ENCODE data around the gene PRSS57. TPM values are rescaled to one million over a fixed set of nuclear protein-coding genes. Genes with fewer than 3 reads are reported as not detected.
"Not testable (repeated sequence)": the region's sequence is repeated elsewhere in the genome, so short reads cannot be mapped to it uniquely, and the experiment has no call there.

The PRSS57 gene
- total and polyA plus RNA-seq, 2 of the 4 experiments (the other 2 are of a cell fraction), result not detected

GRCh38 chr19:729965-730668 is 34.9 kb upstream of the PRSS57 start:
- H4K8ac ChIP-seq (ENCODE audit: low read depth in 2 of 2, low read length in 2 of 2), result no peak overlapping the region

GRCh38 chr19:729564-729963 is 34.3 kb upstream of the PRSS57 start:
- H3K4me2 ChIP-seq (ENCODE audit: low read depth, low read length); CTCF ChIA-PET; DNase-seq; H3K9me3 ChIP-seq (ENCODE audit: control insufficient read depth, insufficient read depth, low read length); H3K4ac ChIP-seq (ENCODE audit: low read depth, low read length); POLR2A ChIA-PET (ENCODE audit: unreplicated experiment); H4K20me1 ChIP-seq (ENCODE audit: insufficient read depth, low read length); H4K91ac ChIP-seq (ENCODE audit: insufficient read depth, low read depth, low read length); H2BK20ac ChIP-seq (ENCODE audit: low read depth, low read length); H3K9me1 ChIP-seq (ENCODE audit: insufficient read depth, low read length); in situ Hi-C loops (cut with MboI; ENCODE audit: low sequenced_read_pairs); BruUV-seq (replicated peaks); H3K4me1 ChIP-seq (ENCODE audit: control insufficient read depth, insufficient read depth, low read length); H3K27me3 ChIP-seq (ENCODE audit: control insufficient read depth, insufficient read depth, low read length); H4K8ac ChIP-seq (ENCODE audit: low read depth in 2 of 2, low read length in 2 of 2); H3K27ac ChIP-seq (ENCODE audit: insufficient read depth, low read length); H3K79me1 ChIP-seq (ENCODE audit: low read depth in 1 of 2, low read length in 2 of 2); H3K18ac ChIP-seq (ENCODE audit: low read depth, low read length); H3K9ac ChIP-seq (ENCODE audit: low read depth, low read length); dilution Hi-C loops (cut with HindIII; ENCODE audit: low sequenced_read_pairs, unreplicated experiment); H2AFZ ChIP-seq (replicated peaks; ENCODE audit: low read length, poor library complexity); H2AK9ac ChIP-seq (replicated peaks; ENCODE audit: low read depth, low read length, poor library complexity); ATAC-seq (ENCODE audit: low read depth); H3K14ac ChIP-seq (replicated peaks; ENCODE audit: low read depth, low read length); H2AK5ac ChIP-seq (ENCODE audit: low read depth, low read length); H2BK120ac ChIP-seq (ENCODE audit: low read depth, low read length); H3K4me3 ChIP-seq (ENCODE audit: insufficient read depth, low read depth, low read length); intact Hi-C loops (cut with micrococcal nuclease); H3K56ac ChIP-seq (ENCODE audit: extremely low read depth, insufficient read depth, low read length); H4K5ac ChIP-seq (ENCODE audit: low read depth, low read length); H2BK15ac ChIP-seq (ENCODE audit: low read depth, low read length); H2BK5ac ChIP-seq (ENCODE audit: low read depth, low read length, poor library complexity, severe bottlenecking); H3K23ac ChIP-seq (ENCODE audit: low read depth, low read length): not testable (repeated sequence)
- H3K36me3 ChIP-seq (ENCODE audit: control insufficient read depth, insufficient read depth, low read length), result peaks cover 16% of the 10 kb centered on the region
- WGBS, 2 experiments (ENCODE audit: extremely low coverage in 2 of 2, insufficient read length in 1 of 2), result 96% methylated on average over 9 of the region's 15 CpGs; no CpG with 5 or more reads in 1 of the 2 experiments

More at GRCh38 chr19:729965-730668, 34.9 kb upstream of the PRSS57 start:
- Histone ChIP-seq H3K9me1 (ENCODE audit: insufficient read depth, low read length) (no peaks in the 10 kb centered on the region), H4K91ac (ENCODE audit: insufficient read depth, low read depth, low read length) (no peak overlapping the region), H4K5ac (ENCODE audit: low read depth, low read length) (no peak overlapping the region), H3K9ac (ENCODE audit: low read depth, low read length) (no peak overlapping the region), H4K20me1 (ENCODE audit: insufficient read depth, low read length) (no peaks in the 10 kb centered on the region), H3K4me2 (ENCODE audit: low read depth, low read length) (no peak overlapping the region), H3K18ac (ENCODE audit: low read depth, low read length) (no peak overlapping the region), H3K4me1 (ENCODE audit: control insufficient read depth, insufficient read depth, low read length) (no peaks in the 10 kb centered on the region), H2AK5ac (ENCODE audit: low read depth, low read length) (no peak overlapping the region), H3K79me1 (ENCODE audit: low read depth in 1 of 2, low read length in 2 of 2) (no peaks in the 10 kb centered on the region), H2BK20ac (ENCODE audit: low read depth, low read length) (no peak overlapping the region), H2BK120ac (ENCODE audit: low read depth, low read length) (no peak overlapping the region), H3K14ac (replicated peaks; ENCODE audit: low read depth, low read length) (no peak overlapping the region), H3K27ac (ENCODE audit: insufficient read depth, low read length) (no peak overlapping the region), H3K27me3 (ENCODE audit: control insufficient read depth, insufficient read depth, low read length) (no peaks in the 10 kb centered on the region), H3K4ac (ENCODE audit: low read depth, low read length) (no peak overlapping the region), H3K4me3 (ENCODE audit: insufficient read depth, low read depth, low read length) (no peak overlapping the region), H3K36me3 (ENCODE audit: control insufficient read depth, insufficient read depth, low read length) (peaks cover 14% of the 10 kb centered on the region), H3K23ac (ENCODE audit: low read depth, low read length) (no peak overlapping the region), H2AFZ (replicated peaks; ENCODE audit: low read length, poor library complexity) (no peak overlapping the region), H3K9me3 (ENCODE audit: control insufficient read depth, insufficient read depth, low read length) (no peaks in the 10 kb centered on the region), H3K56ac (ENCODE audit: extremely low read depth, insufficient read depth, low read length) (no peak overlapping the region), H2BK5ac (ENCODE audit: low read depth, low read length, poor library complexity, severe bottlenecking) (no peak overlapping the region), H2AK9ac (replicated peaks; ENCODE audit: low read depth, low read length, poor library complexity) (no peak overlapping the region), H2BK15ac (ENCODE audit: low read depth, low read length) (no peak overlapping the region)
- CTCF ChIA-PET, result no interaction called here
- no peak for ATAC-seq (ENCODE audit: low read depth)
- intact Hi-C loops (cut with micrococcal nuclease) (no loop called here), dilution Hi-C loops (cut with HindIII; ENCODE audit: low sequenced_read_pairs, unreplicated experiment) (no loop called here), in situ Hi-C loops (cut with MboI; ENCODE audit: low sequenced_read_pairs) (loop anchor here (5.0 kb wide), 2 partner anchors 63 to 143 kb away; partner anchors contain the start of gene HCN2)
- TF ChIP-seq CEBPB (IDR thresholded peaks at IDR 0.05; ENCODE audit: low read depth, low read length) (no peak), MAZ (IDR thresholded peaks at IDR 0.05; ENCODE audit: borderline replicate concordance, low read depth, low read length) (no peak)
- BruUV-seq (replicated peaks), result no TSS peak
- no peak for DNase-seq
- 74% methylated on average over 3 of the region's 14 CpGs; no CpG with 5 or more reads in 1 of the 2 experiments for WGBS, 2 experiments (ENCODE audit: extremely low coverage in 2 of 2, insufficient read length in 1 of 2)
- POLR2A ChIA-PET (ENCODE audit: unreplicated experiment), result no interaction called here

Measured in IMR-90 (cell line).